ENCODE results near the gene KRT14.
"Not testable (repeated sequence)": the region's sequence is repeated elsewhere in the genome, so short reads cannot be mapped to it uniquely, and the experiment has no call there.

KRT14 gene

GRCh38 chr17:41606930-41607329 lies 20.2 kb upstream of the KRT14 start:
- DNase-seq (ENCODE audit: low spot score) = not testable (repeated sequence)

DNA sequence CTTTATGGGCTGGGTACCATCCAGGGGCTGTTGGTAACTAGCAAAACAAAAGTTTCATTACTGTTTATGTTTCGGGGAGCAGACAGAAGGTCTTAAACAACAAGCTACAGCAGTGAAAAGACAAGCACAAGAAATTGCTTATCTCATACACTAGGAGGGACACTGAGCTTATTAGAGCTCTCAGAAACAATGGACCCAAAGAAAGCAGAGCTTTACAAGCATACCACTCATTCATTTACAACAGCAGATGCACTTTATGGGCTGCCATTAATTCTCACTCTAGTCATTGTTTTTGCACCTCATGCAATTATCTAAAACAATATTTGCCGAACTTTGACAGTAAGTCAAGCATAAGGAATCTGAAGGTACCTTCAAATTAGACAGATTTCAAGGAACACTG lies 15.8 kb upstream of the KRT14 start:
- no peak for DNase-seq (ENCODE audit: low spot score)

- no peak for DNase-seq (ENCODE audit: low spot score)
Measured at GRCh38 chr17:41600318-41600717, 13.6 kb upstream of the KRT14 start.

- no peak for DNase-seq (ENCODE audit: low spot score)
Measured at GRCh38 chr17:41599680-41600079, 13.0 kb upstream of the KRT14 start.

DNA sequence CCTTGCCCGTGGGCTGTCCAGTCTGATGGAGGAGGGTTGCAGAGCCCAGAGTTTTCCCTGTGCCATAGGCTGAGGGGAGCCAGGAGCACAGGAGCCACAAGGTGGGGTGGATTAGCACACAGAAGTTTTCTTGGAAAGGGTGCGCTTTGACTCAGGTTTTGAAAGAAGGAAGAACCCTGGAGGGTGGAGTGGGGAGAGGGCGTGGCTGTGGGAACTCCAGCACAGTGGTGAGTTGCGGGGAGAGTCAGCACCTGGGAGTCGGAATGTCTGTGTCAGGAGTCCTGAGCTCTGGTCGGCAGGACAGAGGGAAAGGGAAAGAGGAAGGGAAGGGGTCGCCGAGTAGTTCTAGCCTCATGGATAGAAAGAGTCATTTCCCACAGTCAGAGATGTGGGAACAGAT lies 8.9 kb upstream of the KRT14 start:
- DNase-seq (ENCODE audit: low spot score) = no peak

DNA sequence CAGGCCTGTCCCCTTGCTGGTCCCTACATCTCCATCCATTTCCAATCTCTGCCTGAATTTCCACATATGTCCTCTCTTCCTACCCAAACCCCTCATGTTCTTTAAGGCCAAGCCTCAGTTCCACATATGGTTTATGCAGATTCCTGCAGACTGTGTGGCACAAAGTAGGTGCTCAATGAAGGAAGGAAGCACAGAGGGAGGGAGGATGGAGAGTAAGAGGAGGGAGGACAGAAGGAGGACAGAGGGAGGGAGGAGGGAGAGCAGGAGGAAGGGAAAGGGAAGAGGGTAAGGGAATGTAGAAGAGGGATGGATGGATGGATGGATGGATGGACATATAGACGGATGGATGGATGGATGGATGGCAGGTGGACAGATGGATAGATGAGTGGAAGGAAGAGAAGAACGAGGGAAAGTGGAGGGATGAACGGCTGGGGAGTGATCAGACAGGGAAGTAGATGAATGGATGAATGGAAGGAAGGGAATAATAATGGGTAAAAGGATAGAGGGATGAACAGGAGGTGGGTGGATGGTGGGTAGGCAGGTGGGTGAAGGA lies 7.7 kb upstream of the KRT14 start:
- DNase-seq (ENCODE audit: low spot score) = no peak

GRCh38 chr17:41593306-41593981 lies 6.7 kb upstream of the KRT14 start:
- no peak for DNase-seq (ENCODE audit: low spot score)

- no peak for DNase-seq (ENCODE audit: low spot score)
Measured at GRCh38 chr17:41592601-41593305, 6.1 kb upstream of the KRT14 start.

DNA sequence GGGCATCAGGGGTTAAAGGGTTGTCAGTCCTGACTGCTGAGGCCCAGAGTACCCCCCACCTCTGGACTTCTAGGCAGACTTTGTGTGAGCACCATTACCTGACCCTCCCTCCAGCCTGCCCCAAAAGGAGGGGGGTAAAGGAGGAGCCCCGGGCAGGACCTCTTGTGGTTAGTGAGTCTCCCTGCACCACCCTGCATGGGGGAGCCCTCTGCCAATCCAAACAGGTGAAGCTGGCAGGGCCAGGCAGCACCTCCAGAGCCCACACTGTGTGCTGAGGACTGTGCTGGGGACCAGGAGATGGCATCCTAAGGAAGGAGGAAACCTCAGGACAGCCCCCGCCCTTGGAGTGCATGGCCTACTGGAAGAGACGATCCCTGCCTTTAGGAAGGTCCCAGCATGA lies 2.6 kb upstream of the KRT14 start:
- no peak for DNase-seq (ENCODE audit: low spot score)

DNA sequence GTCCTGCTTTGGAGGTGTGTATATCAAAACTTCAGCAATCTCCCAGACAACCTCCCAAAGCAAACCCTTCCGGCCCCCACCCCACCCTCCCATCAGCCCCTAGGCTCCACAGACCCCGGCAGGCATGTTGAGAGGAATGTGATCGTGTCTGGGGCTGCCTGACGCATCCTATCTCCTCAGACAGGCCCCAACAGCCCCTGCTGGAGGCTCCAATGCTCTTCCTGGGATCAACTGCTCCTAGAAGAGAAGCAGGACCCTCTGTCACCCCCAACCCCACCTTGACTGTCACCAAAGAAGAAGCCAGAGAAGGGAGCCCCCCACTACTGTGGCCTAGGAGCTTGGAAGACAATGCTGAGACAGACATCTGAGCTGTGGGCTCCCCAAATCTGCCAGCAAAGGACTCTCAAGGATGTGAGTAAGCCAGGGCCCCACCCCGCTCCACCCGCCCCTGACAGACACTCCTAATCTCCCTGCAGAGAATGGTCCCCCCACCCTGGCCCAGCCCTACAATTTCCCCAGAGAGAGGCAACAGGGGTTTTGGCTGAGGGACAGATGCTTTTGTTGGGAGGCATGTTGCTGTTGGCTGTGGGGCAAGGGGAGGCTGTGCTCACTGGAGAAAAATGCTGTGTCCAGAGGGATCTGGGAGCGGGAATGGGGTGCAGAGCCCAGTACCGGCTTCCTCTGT lies 1.6 kb upstream of the KRT14 start:
- no peak for DNase-seq (ENCODE audit: low spot score)

DNA sequence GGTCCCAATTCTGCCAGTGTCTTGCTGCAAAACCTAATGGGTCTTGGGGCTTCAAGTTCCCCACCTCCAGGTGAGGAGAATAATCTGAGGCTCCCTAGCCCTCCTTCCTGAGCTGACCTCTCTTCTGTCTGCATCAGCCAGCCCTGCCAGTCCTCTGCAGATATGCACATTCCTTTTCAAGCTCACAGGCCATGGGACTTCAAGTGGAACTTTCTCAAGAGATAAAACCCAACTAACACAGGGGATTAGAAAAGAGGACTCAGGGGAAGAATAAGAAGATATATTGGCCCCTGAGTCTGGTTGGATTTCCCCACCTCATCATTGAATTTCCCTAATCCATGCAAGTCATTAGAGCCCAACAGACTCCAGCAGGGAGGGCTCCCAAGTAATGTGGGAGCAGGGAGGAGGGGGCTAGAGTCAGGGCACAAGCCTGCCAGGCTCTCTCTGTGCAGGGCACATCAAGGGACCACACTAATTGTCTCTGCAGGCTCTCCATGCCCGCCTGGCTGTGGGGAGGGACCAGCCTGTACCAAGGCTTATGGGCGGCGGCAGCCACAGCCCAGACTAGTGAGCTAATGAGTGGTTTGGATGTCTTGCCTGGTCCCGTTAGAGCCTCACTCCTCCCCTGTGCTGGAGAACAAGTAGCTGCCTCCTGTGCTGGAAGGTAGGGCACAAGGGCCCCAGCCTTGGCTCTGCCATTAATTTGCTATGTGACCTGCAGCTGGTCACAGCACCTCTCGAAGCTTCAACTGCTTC lies 1.2 kb downstream of the KRT14 start:
- no peak for DNase-seq (ENCODE audit: low spot score)

- DNase-seq (ENCODE audit: low spot score) = not testable (repeated sequence)
Measured at GRCh38 chr17:41584331-41584927, 2.3 kb downstream of the KRT14 start.

DNA sequence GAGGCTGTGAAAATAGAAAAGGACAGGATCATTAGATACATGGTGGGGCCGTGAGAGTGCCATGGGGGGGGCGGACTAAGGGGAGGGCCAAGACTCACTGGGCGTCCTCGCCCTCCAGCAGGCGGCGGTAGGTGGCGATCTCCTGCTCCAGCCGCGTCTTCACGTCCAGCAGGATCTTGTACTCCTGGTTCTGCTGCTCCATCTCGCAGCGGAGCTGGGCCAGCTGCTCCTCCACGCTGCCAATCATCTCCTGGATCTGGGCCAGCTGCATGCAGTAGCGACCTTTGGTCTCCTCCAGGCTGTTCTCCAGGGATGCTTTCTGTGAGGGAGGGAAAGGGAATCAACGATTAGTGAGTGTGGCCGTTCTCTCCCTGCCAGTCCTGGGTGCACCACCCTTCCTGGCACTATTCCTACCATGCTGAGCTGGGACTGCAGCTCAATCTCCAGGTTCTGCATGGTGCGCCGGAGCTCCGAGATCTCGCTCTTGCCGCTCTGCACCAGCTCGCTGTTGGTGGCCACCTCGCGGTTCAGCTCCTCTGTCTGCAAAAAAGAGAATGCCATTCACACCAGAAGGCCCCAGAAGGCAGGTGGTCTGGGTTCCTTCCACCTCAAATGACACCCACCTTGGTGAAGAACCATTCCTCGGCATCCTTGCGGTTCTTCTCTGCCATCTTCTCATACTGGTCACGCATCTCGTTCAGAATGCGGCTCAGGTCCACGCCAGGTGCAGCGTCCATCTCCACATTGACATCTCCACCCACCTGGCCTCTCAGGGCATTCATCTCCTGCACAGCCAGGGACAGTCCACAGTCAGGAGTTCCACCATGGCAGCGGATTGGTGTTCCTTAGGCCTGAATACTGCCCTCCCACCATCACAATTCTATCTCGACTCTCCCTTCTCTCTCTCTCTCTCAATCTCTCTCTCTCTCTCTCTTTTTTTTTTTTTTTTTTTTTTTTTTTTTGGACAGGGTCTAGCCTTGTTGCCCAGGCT lies 3.3 kb downstream of the KRT14 start:
- no peak for DNase-seq (ENCODE audit: low spot score)

DNA sequence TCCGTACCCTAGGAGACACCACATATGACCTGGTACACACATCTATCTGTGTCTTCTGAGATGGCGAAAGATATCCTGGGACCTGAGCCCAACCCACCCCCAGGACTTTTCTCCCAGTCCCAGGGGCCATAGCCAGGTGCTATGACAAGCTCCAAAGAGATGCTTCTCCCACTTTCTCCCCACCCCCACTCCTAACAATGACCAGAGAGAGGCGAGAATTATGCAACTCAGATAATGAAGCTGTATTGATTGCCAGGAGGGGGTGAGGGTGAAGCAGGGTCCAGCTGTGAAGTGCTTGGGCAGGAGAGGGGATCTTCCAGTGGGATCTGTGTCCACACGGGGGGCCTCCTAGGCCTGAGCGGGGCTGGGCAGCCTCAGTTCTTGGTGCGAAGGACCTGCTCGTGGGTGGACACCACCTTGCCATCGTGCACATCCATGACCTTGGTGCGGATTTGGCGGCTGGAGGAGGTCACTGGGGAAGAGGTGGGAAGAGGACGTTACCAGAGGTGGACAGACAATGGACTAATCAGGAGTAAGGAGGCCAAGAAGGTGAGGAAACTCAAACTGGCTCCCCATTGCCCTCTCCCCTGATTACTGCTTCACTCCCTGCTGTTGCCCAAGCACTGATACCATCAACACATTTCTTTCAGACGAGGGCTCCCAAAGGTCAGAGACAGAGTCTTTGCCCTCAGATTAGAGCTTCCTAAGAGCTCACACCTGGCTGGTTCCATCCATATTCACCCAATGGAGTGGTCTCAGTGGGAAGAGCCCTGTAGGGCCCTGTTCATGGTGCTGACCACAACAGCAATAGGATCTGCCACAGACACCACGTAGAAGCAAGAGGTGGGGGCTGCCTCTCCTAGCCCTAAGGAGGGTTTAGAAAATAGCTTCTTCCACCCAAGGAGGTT lies 4.4 kb downstream of the KRT14 start:
- not testable (repeated sequence) for DNase-seq (ENCODE audit: low spot score)

- DNase-seq (ENCODE audit: low spot score) = no peak
Measured at GRCh38 chr17:41581366-41582060, 5.2 kb downstream of the KRT14 start.

DNA sequence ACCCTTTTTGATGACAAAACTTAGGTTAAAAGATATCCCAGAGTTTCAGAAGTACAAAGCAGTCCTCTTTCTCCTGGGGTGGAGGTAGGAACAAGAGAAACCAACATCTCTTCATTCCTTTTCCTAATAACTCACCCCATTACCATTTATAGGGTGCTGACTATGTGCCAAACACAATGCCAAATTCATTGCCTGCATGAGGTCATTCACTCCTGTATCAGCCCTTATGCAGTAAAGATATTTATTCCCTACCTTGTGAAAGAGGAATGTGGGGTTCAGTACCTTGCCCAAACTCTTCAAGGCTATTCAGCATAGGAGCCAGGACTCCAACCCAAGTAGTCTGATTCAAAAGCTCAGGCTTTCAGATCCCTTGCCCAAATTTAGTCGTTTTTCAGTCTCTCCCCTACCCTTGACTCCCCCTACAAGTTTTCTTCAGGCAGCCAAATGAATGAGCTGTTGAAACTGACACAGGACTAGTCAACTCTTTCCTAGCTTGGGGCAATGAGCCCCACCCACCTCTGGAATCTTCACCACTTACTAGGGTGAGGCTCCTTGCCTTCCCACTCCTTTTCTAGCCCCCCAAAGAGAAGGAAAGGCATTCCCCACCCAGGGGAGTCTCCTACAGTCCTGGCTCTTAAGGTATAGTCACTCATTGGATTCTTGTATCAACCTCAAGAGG lies 5.9 kb downstream of the KRT14 start:
- DNase-seq (ENCODE audit: low spot score) = no peak

- DNase-seq (ENCODE audit: low spot score) = no peak
Measured at GRCh38 chr17:41580244-41580575, 6.5 kb downstream of the KRT14 start.

DNA sequence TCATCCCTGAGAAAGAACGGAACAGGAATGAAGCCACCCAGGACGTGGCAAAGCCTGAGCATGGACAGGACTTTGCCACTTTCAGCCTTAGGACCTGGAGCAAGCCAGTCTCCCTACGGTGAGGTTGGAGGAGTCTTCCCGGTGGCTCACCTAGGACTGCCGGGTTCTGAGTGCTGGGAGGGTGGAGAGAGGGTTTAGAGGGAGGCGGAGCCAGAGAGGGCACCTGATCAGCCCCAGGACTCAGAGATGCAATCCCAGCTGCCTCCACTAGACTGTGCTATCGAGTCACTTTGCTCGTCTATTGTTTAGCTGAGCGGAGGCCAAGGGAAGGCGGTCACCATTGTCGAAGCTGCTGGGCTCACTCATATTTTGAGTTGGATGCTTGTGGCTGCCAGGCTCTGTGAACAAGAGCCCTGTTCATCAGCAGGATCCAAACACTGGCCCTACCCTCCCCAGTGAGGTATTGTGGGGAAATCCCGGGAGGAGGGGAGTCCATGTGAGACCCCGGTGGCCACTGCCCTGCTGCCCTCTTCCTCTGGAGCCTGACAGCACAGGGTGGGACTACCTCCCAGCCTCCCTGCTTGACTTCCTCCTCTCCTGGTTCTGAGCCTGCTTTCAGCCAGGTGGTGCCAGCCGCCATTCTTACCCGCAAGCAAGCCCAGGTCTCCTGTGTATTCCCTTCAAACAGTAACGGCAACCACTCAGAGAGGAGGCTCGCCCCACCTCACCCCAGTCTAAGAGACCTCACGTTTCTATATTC lies 7.0 kb downstream of the KRT14 start:
- peak; percentile 48 for DNase-seq (ENCODE audit: low spot score)
